Liver (tissue), 9 donors: ENCODE data around the gene PPP4R4. TPM values are rescaled to one million over a fixed set of nuclear protein-coding genes. Genes with fewer than 3 reads are reported as not detected.

ENCODE experiments used
- DNase-seq: peaks from one replicate; pipeline ENCODE4 v3.0.0-alpha.2; 2017; ENCODE audit warnings: low spot score
- H3K27ac ChIP-seq, 2 donors: one replicate each; pipeline ENCODE4 v1.7.0; 2013; ENCODE audit warnings: inconsistent platforms in 2 of 2, low read length in 2 of 2, control low read depth in 1 of 2, low read depth in 1 of 2, mild to moderate bottlenecking in 1 of 2
- H3K27me3 ChIP-seq, 4 donors: one replicate each; pipeline versions ENCODE4 v1.6.1 to v1.7.0; 2013; ENCODE audit warnings: low read length in 3 of 4, inconsistent platforms in 1 of 4, mild to moderate bottlenecking in 1 of 4, moderate library complexity in 1 of 4; ENCODE audit not compliant: control insufficient read depth in 4 of 4, insufficient read depth in 4 of 4
- H3K36me3 ChIP-seq, 4 donors: one replicate each; pipeline versions ENCODE4 v1.6.1 to v1.7.0; 2013; ENCODE audit warnings: low read length in 3 of 4, mild to moderate bottlenecking in 3 of 4, low read depth in 1 of 4, moderate library complexity in 1 of 4; ENCODE audit not compliant: control insufficient read depth in 4 of 4, insufficient read depth in 3 of 4
- H3K4me1 ChIP-seq, 4 donors: one replicate each; pipeline versions ENCODE4 v1.6.1 to v1.7.0; 2013; ENCODE audit warnings: low read length in 3 of 4, mild to moderate bottlenecking in 3 of 4, moderate library complexity in 1 of 4; ENCODE audit not compliant: control insufficient read depth in 4 of 4, insufficient read depth in 4 of 4
- H3K4me3 ChIP-seq, 3 donors: one replicate each; pipeline versions ENCODE4 v1.6.1 to v1.7.0; 2013; ENCODE audit warnings: low read length in 3 of 3, control low read depth in 1 of 3, low read depth in 1 of 3, mild to moderate bottlenecking in 1 of 3
- H3K9ac ChIP-seq, 2 donors: one replicate each; pipeline ENCODE4 v1.7.0; 2013; ENCODE audit warnings: low read length in 2 of 2, mild to moderate bottlenecking in 2 of 2, moderate library complexity in 2 of 2, control low read depth in 1 of 2, low read depth in 1 of 2
- H3K9me3 ChIP-seq, 4 donors: one replicate each; pipeline versions ENCODE4 v1.6.1 to v1.7.0; 2013; ENCODE audit warnings: low read length in 3 of 4; ENCODE audit not compliant: control insufficient read depth in 4 of 4
- ATF3 ChIP-seq: IDR thresholded peaks from 2 replicates; pipeline ENCODE4 v1.6.1; 2016; ENCODE audit warnings: antibody characterized with exemption
- CTCF ChIP-seq: fragments of 150-350 bp; IDR thresholded peaks from 2 replicates; pipeline ENCODE4 v1.5.1; 2017; ENCODE audit warnings: improper control_type of control experiment, low read depth, low read length; ENCODE audit not compliant: missing input control
- EGR1 ChIP-seq, 2 donors: IDR thresholded peaks; 2 replicates each; pipeline ENCODE4 v1.6.1; 2016 to 2018; ENCODE audit warnings: antibody characterized with exemption in 2 of 2, low read depth in 2 of 2
- FOXA1 ChIP-seq: IDR thresholded peaks from 2 replicates; pipeline ENCODE4 v1.6.1; 2016; ENCODE audit warnings: antibody characterized with exemption
- FOXA2 ChIP-seq: IDR thresholded peaks from 2 replicates; pipeline ENCODE4 v1.6.1; 2016; ENCODE audit warnings: antibody characterized with exemption
- GABPA ChIP-seq, 2 donors: IDR thresholded peaks in 1 of 2; conservative IDR thresholded peaks in 1 of 2; 2 replicates each; pipeline ENCODE4 v1.6.1; 2016; ENCODE audit warnings: antibody characterized with exemption in 2 of 2, mild to moderate bottlenecking in 1 of 2, moderate library complexity in 1 of 2
- HNF4A ChIP-seq, 2 donors: conservative IDR thresholded peaks; 2 replicates each; pipeline ENCODE4 v1.6.1; 2016; ENCODE audit warnings: antibody characterized with exemption in 2 of 2, mild to moderate bottlenecking in 2 of 2
- HNF4G ChIP-seq: IDR thresholded peaks from 2 replicates; pipeline ENCODE4 v1.6.1; 2016; ENCODE audit warnings: antibody characterized with exemption
- JUND ChIP-seq, 2 donors: IDR thresholded peaks; 2 replicates each; pipeline ENCODE4 v1.6.1; 2016; ENCODE audit warnings: antibody characterized with exemption in 2 of 2
- MAX ChIP-seq: IDR thresholded peaks from 2 replicates; pipeline ENCODE4 v1.6.1; 2016; ENCODE audit warnings: antibody characterized with exemption
- NR2F2 ChIP-seq: IDR thresholded peaks from 2 replicates; pipeline ENCODE4 v1.6.1; 2016; ENCODE audit warnings: antibody characterized with exemption
- RAD21 ChIP-seq, 2 donors: IDR thresholded peaks; 2 replicates each; pipeline ENCODE4 v1.6.1; 2016; ENCODE audit warnings: antibody characterized with exemption in 2 of 2, mild to moderate bottlenecking in 2 of 2
- REST ChIP-seq: IDR thresholded peaks from 2 replicates; pipeline ENCODE4 v1.6.1; 2016; ENCODE audit warnings: antibody characterized with exemption, mild to moderate bottlenecking
- RXRA ChIP-seq, 2 donors: IDR thresholded peaks; 2 replicates each; pipeline ENCODE4 v1.6.1; 2017 to 2018; ENCODE audit warnings: antibody characterized with exemption in 2 of 2, mild to moderate bottlenecking in 1 of 2
- SP1 ChIP-seq: IDR thresholded peaks from 2 replicates; pipeline ENCODE4 v1.6.1; 2018; ENCODE audit warnings: antibody characterized with exemption, mild to moderate bottlenecking
- TAF1 ChIP-seq: conservative IDR thresholded peaks from 2 replicates; pipeline ENCODE4 v1.6.1; 2016; ENCODE audit warnings: antibody characterized with exemption, mild to moderate bottlenecking
- YY1 ChIP-seq: IDR thresholded peaks from 2 replicates; pipeline ENCODE4 v1.6.1; 2016; ENCODE audit warnings: antibody characterized with exemption, mild to moderate bottlenecking
- ZBTB33 ChIP-seq: IDR thresholded peaks from 2 replicates; pipeline ENCODE4 v1.6.1; 2016; ENCODE audit warnings: antibody characterized with exemption
- WGBS: extraction: QIAGEN DNeasy Blood & Tissue Kit; methylation state at CpG from one replicate; pipeline ENCODE4 v1.1.7; 2013; 5-methylcytosine and 5-hydroxymethylcytosine counted together
- polyA plus RNA-seq, 2 donors: library from polyadenylated mRNA; stranded (reverse) in 1 of 2; unstranded in 1 of 2; fragments of 200-250 nt in 1 of 2; fragments of >200 nt in 1 of 2; fragmentation: Nextera tagmentation in 1 of 2; extraction: Ambion mirVana in 1 of 2; gene quantifications; one replicate each; pipeline versions ENCODE4 v1.2.1 to v1.2.3, GENCODE V29; 2013 to 2015
- total RNA-seq, 2 donors: library from RNA; depleted of rRNA; stranded (reverse); fragments of >200 nt; gene quantifications; one replicate each; pipeline ENCODE4 v1.2.3, GENCODE V29; 2014
- donor health status: healthy.
- donor health status: healthy.
- donor health status: healthy.
- donor health status: healthy.
- donor health status: healthy.

Gene PPP4R4
- total and polyA plus RNA-seq, 4 donors, result 0.52 to 2.4 (median 0.99) TPM

- TF ChIP-seq CTCF (no peak), JUND (IDR thresholded peaks at IDR 0.05) (no peak), FOXA2 (no peak), HNF4A (conservative IDR thresholded peaks at IDR 0.05) (no peak), EGR1 (IDR thresholded peaks at IDR 0.05; ENCODE audit: low read depth in 2 of 2) (no peak), TAF1 (no peak), RAD21 (IDR thresholded peaks at IDR 0.05) (no peak), YY1 (no peak), SP1 (no peak), FOXA1 (no peak), HNF4G (no peak), MAX (no peak)
These were observed 63.9 kb downstream of the PPP4R4 start (continued) for GRCh38 chr14:94237983-94238382.

- Histone ChIP-seq H3K27ac (no peak overlapping the region), H3K9ac (no peak overlapping the region), H3K9me3 (no peaks in the 10 kb centered on the region), H3K4me1 (no peaks in the 10 kb centered on the region), H3K36me3 (no peaks in the 10 kb centered on the region), H3K27me3 (no peaks in the 10 kb centered on the region), H3K4me3 (no peak overlapping the region)
- WGBS, result 92% methylated on average over 2 of the region's 2 CpGs
- no peak for DNase-seq
- TF ChIP-seq HNF4A (conservative IDR thresholded peaks at IDR 0.05), result no peak
- TF ChIP-seq NR2F2, result no peak
- no peak for TF ChIP-seq GABPA (IDR thresholded peaks at IDR 0.05 in 1 of 2, conservative IDR thresholded peaks at IDR 0.05 in 1 of 2)
- no peak for TF ChIP-seq CTCF
- TF ChIP-seq ZBTB33, result no peak
These were observed 65.3 kb downstream of the PPP4R4 start for GRCh38 chr14:94239406-94239805.

- H3K36me3 ChIP-seq, result no peaks in the 10 kb centered on the region
- H3K4me3 ChIP-seq, result no peak overlapping the region
- H3K9ac ChIP-seq, result no peak overlapping the region
- DNase-seq, result no peak
- WGBS, result 97% methylated on average over 2 of the region's 2 CpGs
- no peaks in the 10 kb centered on the region for H3K4me1 ChIP-seq
- H3K27me3 ChIP-seq, result no peaks in the 10 kb centered on the region
- H3K9me3 ChIP-seq, result no peaks in the 10 kb centered on the region
- no peak overlapping the region for H3K27ac ChIP-seq
- TF ChIP-seq FOXA2 (no peak), TAF1 (no peak), RXRA (IDR thresholded peaks at IDR 0.05) (no peak), NR2F2 (no peak), SP1 (no peak), JUND (IDR thresholded peaks at IDR 0.05) (no peak), FOXA1 (no peak), RAD21 (IDR thresholded peaks at IDR 0.05) (no peak), GABPA (IDR thresholded peaks at IDR 0.05 in 1 of 2, conservative IDR thresholded peaks at IDR 0.05 in 1 of 2) (no peak), EGR1 (IDR thresholded peaks at IDR 0.05; ENCODE audit: low read depth in 2 of 2) (no peak), REST (no peak), YY1 (no peak), HNF4G (no peak), HNF4A (conservative IDR thresholded peaks at IDR 0.05) (no peak), ATF3 (no peak)
These were observed 70.1 kb downstream of the PPP4R4 start for GRCh38 chr14:94244182-94244581.
